NCI-H2196 (cell line): Measurements from ENCODE around the gene OR11L1.

Source experiments
- DNase-seq: peaks from one replicate; lab custom pipeline; 2025; ENCODE audit not compliant: unreplicated experiment; lab: John Stamatoyannopoulos, UW

OR11L1 gene, protein sequence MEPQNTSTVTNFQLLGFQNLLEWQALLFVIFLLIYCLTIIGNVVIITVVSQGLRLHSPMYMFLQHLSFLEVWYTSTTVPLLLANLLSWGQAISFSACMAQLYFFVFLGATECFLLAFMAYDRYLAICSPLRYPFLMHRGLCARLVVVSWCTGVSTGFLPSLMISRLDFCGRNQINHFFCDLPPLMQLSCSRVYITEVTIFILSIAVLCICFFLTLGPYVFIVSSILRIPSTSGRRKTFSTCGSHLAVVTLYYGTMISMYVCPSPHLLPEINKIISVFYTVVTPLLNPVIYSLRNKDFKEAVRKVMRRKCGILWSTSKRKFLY

DNA sequence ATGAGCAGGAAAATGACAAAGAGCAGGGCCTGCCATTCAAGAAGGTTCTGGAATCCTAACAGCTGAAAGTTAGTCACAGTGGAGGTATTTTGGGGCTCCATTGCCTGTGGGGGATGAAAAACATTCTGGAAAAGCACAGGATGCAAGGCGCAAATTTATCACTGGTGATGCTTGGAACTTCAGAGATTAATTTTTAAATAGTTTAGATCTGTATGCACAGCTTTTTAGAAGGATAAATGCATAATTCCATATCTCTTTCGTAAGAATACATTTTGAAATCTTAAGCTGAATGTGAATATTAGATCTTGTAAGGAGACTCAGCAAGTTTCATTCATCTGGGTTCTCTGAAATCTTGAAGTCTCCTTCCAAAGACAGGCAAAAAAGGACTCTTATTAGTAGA, at the start of gene OR11L1:
TSS of gene OR11L1 (minus strand) at position 101 of the 400 bp plus-strand sequence. CDS start at position 101, 0 bp downstream.
- no peak for DNase-seq

DNA sequence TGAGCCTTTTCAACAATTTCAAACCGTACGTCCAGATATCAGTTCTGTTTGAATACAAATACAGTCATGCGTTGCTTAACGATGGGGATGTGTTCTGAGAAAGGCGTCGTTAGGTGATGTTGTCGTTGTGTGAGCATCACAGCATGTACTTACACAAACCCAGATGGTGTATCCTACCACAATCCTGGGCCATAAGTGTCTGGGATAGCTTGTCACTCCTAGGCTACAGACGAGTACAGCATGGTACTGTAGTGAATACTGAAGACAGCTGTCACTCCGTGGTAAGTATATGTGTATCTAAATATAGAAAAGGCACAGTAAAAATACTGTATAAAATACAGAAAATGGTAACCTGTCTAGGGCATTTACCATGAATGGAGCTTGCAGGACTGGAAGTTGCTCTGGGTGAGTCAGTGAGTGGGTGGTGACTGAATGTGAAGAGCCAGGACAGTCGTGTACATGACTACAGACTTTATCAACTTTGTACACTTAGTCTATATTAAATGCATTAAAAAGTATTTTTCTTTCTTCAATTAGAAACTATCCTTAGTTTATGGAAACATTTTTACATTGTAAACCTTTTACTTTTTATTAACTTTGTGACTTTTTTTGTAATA, 43.2 kb upstream of the OR11L1 start:
- DNase-seq, result no peak

DNA sequence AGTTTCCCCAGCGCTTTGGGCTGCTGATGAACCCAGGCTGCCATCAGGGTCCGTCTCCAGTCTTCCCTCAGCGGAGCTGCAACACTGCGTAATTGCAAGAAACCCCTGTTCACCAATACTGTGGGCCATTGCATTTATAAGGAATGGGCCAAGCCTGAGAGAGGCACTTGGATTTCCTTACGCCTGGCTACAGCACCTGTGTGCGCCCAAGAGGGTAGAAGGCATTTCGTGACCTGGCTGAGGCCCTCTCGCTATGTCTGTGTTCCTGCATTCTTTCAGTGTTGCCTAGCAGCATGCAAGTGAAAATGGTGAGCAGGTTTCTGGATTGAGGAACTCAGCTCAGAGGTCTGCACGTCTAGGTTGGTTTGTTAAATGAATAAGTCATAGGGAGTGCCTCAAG, 41.6 kb upstream of the OR11L1 start:
- DNase-seq, result no peak

DNA sequence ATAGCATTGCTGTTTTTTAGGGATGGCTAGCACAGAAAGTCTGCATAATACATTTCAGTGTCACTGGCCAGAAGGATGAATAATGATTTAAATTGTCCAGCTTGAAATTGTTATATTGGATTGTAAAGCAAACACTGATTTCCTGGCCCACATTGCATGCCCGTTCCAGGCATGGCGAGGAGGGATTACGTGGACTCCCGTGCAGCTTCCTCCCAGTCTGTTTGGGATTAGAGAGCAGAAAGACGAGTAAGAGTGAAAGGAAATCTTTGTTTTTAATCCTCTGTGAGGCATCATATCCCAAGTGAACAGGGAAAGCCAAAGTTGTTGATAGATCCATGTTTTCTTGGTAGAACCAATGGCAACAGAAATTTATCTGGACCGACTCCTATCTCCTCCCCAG, 23.7 kb upstream of the OR11L1 start:
- no peak for DNase-seq

GRCh38 chr1:247864644-247865043, 22.9 kb upstream of the OR11L1 start:
- no peak for DNase-seq

DNA sequence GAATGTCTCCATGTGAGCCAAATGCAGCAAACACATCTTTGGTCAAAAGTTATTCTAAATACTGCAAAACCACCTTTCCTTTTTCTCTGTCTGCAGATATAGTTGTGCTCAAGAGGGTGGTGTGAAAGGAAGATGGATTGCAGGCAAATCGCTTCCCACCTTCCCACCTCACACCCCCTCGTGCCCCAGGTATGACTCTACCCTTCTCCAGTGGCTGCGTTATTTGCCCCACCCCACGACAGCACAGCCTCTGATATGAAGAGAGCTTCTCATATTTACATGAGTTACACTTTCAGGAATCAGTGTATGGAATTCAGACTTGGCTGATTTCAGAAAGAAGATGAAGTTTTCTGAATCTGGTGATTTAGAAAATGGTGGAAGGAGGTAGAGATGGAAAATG, 21.1 kb upstream of the OR11L1 start:
- no peak for DNase-seq

- DNase-seq, result no peak
Observed at GRCh38 chr1:247857985-247858619, 16.4 kb upstream of the OR11L1 start.

- no peak for DNase-seq
Observed at GRCh38 chr1:247857069-247857984, 15.6 kb upstream of the OR11L1 start, which contains the start of gene TRIM58. TSS of gene TRIM58 (plus strand) at chr1:247857187. CDS start at chr1:247857247, 60 bp downstream.

GRCh38 chr1:247855911-247856310, 14.2 kb upstream of the OR11L1 start:
- DNase-seq, result no peak

GRCh38 chr1:247854899-247855545, 13.3 kb upstream of the OR11L1 start:
- no peak for DNase-seq

- no peak for DNase-seq
Observed at GRCh38 chr1:247849616-247850015, 7.9 kb upstream of the OR11L1 start.

DNA sequence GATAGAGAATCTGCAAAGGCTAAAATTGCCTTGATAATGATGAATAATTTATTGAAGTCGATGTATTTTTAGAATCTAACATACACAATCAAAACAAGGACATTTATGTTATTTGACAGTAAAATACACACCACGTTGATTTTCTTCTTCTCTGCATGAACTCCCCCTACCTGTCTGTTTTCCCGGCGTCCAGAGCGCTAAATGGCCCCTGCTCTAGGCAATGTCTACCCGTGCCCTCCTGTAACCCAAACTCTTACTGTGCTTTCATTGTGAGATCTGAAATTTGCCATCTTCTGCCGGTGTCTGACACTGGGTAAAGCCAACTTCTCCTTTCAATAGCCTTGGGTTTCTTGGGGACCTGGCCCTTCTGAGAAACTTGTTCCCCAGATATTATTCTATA, 6.7 kb upstream of the OR11L1 start:
- no peak for DNase-seq

GRCh38 chr1:247845693-247846017, 4.0 kb upstream of the OR11L1 start:
- no peak for DNase-seq

GRCh38 chr1:247845011-247845692, 3.5 kb upstream of the OR11L1 start:
- no peak for DNase-seq

GRCh38 chr1:247843411-247843810, 1.7 kb upstream of the OR11L1 start:
- DNase-seq, result no peak

DNA sequence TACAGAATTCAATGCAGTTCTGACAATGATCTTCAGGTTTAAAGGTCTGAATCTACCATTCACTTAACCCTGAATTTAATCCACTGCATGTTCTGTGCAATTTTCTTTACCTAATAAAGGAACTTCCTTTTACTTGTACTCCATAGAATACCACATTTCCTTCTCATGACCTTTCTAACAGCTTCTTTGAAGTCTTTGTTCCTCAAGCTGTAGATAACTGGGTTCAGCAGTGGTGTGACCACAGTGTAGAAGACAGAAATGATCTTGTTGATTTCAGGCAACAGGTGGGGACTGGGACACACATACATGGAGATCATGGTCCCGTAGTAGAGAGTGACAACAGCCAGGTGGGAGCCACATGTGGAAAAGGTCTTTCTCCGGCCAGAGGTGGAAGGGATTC, 878 bp downstream of the OR11L1 start:
- no peak for DNase-seq

DNA sequence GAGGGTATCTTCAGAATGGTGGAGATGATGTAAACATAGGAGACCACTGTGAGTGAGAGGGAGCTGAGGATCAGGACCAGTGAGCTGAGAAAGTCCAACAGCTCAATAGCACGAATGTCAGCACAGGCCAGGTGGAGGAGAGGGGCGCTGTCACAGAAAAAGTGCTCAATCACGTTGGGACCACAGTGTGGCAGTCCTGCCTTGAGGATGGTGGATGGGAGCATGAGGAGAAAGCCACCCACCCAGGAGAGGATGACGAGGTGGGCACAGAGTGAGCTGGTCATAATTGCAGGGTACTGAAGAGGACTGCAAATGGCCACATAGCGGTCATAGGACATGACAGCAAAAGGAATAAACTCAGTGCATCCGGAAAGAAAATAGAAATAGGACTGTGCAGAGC, 8.1 kb downstream of the OR11L1 start:
- no peak for DNase-seq

DNA sequence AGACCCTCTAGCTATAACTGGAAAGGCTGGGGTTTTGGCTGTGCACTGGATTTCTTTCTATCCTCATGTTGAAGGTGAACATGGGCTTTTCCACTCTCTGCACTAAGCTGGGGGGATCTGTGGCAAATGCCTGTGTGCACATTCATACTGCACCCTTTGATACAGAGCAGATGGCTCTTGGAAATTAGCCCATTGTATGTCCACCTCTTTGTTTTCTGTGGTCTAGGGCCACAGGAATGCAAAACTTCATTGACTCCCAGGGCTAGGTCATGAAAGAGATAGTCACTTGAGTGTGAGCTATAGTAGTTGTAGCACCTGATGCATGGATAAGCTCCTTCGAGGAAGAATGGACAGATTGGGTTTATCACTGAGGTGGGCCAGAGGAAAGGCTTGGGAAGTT, 12.0 kb downstream of the OR11L1 start:
- no peak for DNase-seq

DNA sequence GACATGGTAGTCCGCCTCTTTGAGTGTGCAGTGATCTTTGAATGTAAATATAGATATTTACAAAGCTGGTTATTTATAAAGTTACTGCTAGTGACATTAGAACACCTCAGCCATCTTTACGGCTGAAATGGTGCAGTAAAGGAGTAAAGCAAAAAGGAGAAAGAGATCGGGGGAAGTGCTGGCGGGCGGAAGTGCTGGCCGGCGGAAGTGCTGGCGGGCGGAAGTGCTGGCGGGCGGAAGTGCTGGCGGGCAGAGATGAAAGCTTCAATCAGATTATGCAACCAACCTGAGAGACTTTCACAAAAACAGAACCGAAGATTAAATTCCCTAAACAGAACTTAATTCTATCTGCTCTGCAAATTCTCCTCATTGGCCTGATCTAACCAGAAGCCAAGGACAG, 16.3 kb downstream of the OR11L1 start:
- DNase-seq, result no peak

GRCh38 chr1:247824023-247824422, 17.7 kb downstream of the OR11L1 start, which contains the start of gene OR14A16:
TSS of gene OR14A16 (minus strand) at chr1:247824119. CDS start at chr1:247815729, 8,390 bp downstream.
- no peak for DNase-seq
